CD4-positive, alpha-beta T cell treated with Interleukin-2 at 100 ng/mL for 4 hours (primary cell): ENCODE measurements around the gene DAPK3.

Experiments used
- DNase-seq: peaks from one replicate; pipeline ENCODE4 v3.0.0-alpha.2; 2020; ENCODE audit warnings: low spot score

DAPK3 gene

DNA sequence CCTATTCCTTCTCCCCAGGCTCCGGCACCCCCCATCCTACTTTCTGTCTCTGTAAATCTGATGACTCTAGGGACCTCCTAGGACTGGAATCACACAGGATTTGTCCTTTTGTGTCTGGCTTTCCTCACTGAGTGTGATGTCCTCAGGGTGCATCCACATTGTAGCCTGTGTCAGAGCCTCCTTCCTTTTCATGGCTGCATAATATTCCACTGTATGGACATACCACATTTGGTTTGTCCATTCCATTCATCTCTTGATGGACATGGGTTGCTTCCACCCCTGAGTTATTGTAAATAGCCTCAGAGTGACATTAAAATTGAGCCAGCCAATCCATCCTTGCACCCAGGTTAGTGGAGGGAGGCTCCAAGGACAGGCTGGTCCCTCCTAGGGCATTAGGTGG lies 60.8 kb downstream of the DAPK3 start:
- DNase-seq, result no peak
